H9 (cell line): ENCODE measurements around the gene PHF12. TPM values are rescaled to one million over a fixed set of nuclear protein-coding genes. Genes with fewer than 3 reads are reported as not detected.

ENCODE experiments used
- DNase-seq: peaks from one replicate; pipeline ENCODE4 v3.0.0-alpha.2; 2017
- H2AFZ ChIP-seq: one replicate; pipeline ENCODE4 v1.6.1; 2013; ENCODE audit warnings: mild to moderate bottlenecking, low read length, control low read depth, moderate library complexity
- H2AK5ac ChIP-seq: 2 replicates; pipeline ENCODE4 v1.6.1; 2013; ENCODE audit warnings: low read length, control low read depth, mixed read lengths; ENCODE audit not compliant: insufficient read length
- H2BK120ac ChIP-seq: one replicate; pipeline ENCODE4 v1.6.1; 2013; ENCODE audit warnings: low read depth, mild to moderate bottlenecking, low read length, control low read depth, inconsistent platforms; ENCODE audit not compliant: poor library complexity, severe bottlenecking
- H2BK12ac ChIP-seq: 2 replicates; pipeline ENCODE4 v1.6.1; 2013; ENCODE audit warnings: low read length, control low read depth, mixed read lengths, low read depth; ENCODE audit not compliant: insufficient read length
- H2BK15ac ChIP-seq: 2 replicates; pipeline ENCODE4 v1.6.1; 2013; ENCODE audit warnings: low read depth, low read length, control low read depth
- H2BK20ac ChIP-seq: one replicate; pipeline ENCODE4 v1.6.1; 2013; ENCODE audit warnings: low read depth, mild to moderate bottlenecking, low read length, control low read depth, inconsistent platforms; ENCODE audit not compliant: poor library complexity, severe bottlenecking
- H2BK5ac ChIP-seq: 2 replicates; pipeline ENCODE4 v1.6.1; 2013; ENCODE audit warnings: low read length, control low read depth, mixed read lengths; ENCODE audit not compliant: insufficient read length
- H3K14ac ChIP-seq: 2 replicates; pipeline ENCODE4 v1.6.1; 2013; ENCODE audit warnings: low read length, control low read depth; ENCODE audit not compliant: insufficient read depth
- H3K18ac ChIP-seq: 2 replicates; pipeline ENCODE4 v1.6.1; 2013; ENCODE audit warnings: low read depth, mild to moderate bottlenecking, mixed read lengths, low read length, control low read depth; ENCODE audit not compliant: insufficient read length
- H3K23ac ChIP-seq: 2 replicates; pipeline ENCODE4 v1.6.1; 2013; ENCODE audit warnings: low read length, control low read depth, mixed read lengths, low read depth; ENCODE audit not compliant: insufficient read length
- H3K23me2 ChIP-seq: 2 replicates; pipeline ENCODE4 v1.6.1; 2013; ENCODE audit warnings: low read depth, mild to moderate bottlenecking, mixed read lengths, low read length, control low read depth; ENCODE audit not compliant: insufficient read length, poor library complexity, severe bottlenecking
- H3K27ac ChIP-seq: 2 replicates; pipeline ENCODE4 v1.5.1; 2013; ENCODE audit warnings: low read length, control low read depth, mixed read lengths, low read depth; ENCODE audit not compliant: insufficient read length
- H3K27me3 ChIP-seq: 2 replicates; pipeline ENCODE4 v1.6.1; 2013; ENCODE audit warnings: low read length, control low read depth, inconsistent platforms; ENCODE audit not compliant: insufficient read depth
- H3K4ac ChIP-seq: 2 replicates; pipeline ENCODE4 v1.6.1; 2013; ENCODE audit warnings: low read depth, mild to moderate bottlenecking, control low read depth, inconsistent platforms, low read length, moderate library complexity
- H3K4me1 ChIP-seq: 2 replicates; pipeline ENCODE4 v1.6.1; 2013; ENCODE audit warnings: low read length, control low read depth, inconsistent platforms; ENCODE audit not compliant: insufficient read depth
- H3K4me2 ChIP-seq: 2 replicates; pipeline ENCODE4 v1.6.1; 2013; ENCODE audit warnings: low read length, control low read depth, mixed read lengths; ENCODE audit not compliant: insufficient read length, insufficient read depth
- H3K56ac ChIP-seq: 2 replicates; pipeline ENCODE4 v1.6.1; 2013; ENCODE audit warnings: low read depth, mild to moderate bottlenecking, mixed read lengths, low read length, control low read depth; ENCODE audit not compliant: insufficient read length
- H3K79me1 ChIP-seq: 2 replicates; pipeline ENCODE4 v1.6.1; 2013; ENCODE audit warnings: low read depth, mild to moderate bottlenecking, moderate library complexity, low read length, control low read depth, inconsistent platforms; ENCODE audit not compliant: insufficient read depth, poor library complexity, severe bottlenecking
- H3K79me2 ChIP-seq: 2 replicates; pipeline ENCODE4 v1.6.1; 2013; ENCODE audit warnings: low read length, control low read depth, inconsistent platforms; ENCODE audit not compliant: insufficient read depth
- H3K9ac ChIP-seq: 2 replicates; pipeline ENCODE4 v1.6.1; 2013; ENCODE audit warnings: low read length, control low read depth, mixed read lengths; ENCODE audit not compliant: insufficient read length; ENCODE audit errors: extremely low read depth
- H3K9me3 ChIP-seq: one replicate; pipeline ENCODE4 v1.6.1; 2013; ENCODE audit warnings: low read depth, low read length, inconsistent platforms; ENCODE audit not compliant: control insufficient read depth
- H3T11ph ChIP-seq: one replicate; pipeline ENCODE4 v1.6.1; 2013; ENCODE audit warnings: mild to moderate bottlenecking, low read length, control low read depth, inconsistent platforms
- H4K20me1 ChIP-seq: one replicate; pipeline ENCODE4 v1.6.1; 2013; ENCODE audit not compliant: control insufficient read depth, insufficient read length, insufficient read depth
- H4K5ac ChIP-seq: 2 replicates; pipeline ENCODE4 v1.6.1; 2013; ENCODE audit warnings: low read depth, mild to moderate bottlenecking, mixed read lengths, low read length, control low read depth; ENCODE audit not compliant: insufficient read length
- H4K8ac ChIP-seq: replicated peaks from 2 replicates; pipeline ENCODE4 v1.6.1; 2013; ENCODE audit warnings: low read length, control low read depth, mixed read lengths, low read depth; ENCODE audit not compliant: insufficient read length
- H4K91ac ChIP-seq: 2 replicates; pipeline ENCODE4 v1.6.1; 2013; ENCODE audit warnings: low read depth, mild to moderate bottlenecking, moderate library complexity, mixed read lengths, low read length, control low read depth; ENCODE audit not compliant: insufficient read length
- H3K27ac Mint-ChIP-seq, 3 experiments: 2 replicates in 2 of 3; 3 replicates in 1 of 3; pipeline ENCODE4 v1.8.0; 2020 to 2021; ENCODE audit warnings: mixed read lengths in 3 of 3, mild to moderate bottlenecking in 1 of 3, moderate library complexity in 1 of 3
- H3K27me3 Mint-ChIP-seq: 2 replicates; pipeline ENCODE4 v1.8.0; 2021; ENCODE audit warnings: low read depth, mild to moderate bottlenecking, moderate library complexity, mixed read lengths
- H3K36me3 Mint-ChIP-seq, 3 experiments: 2 replicates in 2 of 3; 3 replicates in 1 of 3; pipeline ENCODE4 v1.8.0; 2020 to 2021; ENCODE audit warnings: low read depth in 3 of 3, mixed read lengths in 3 of 3; ENCODE audit not compliant: insufficient read depth in 1 of 3
- H3K4me1 Mint-ChIP-seq, 2 experiments: 2 replicates each; pipeline ENCODE4 v1.8.0; 2020; ENCODE audit warnings: mixed read lengths in 2 of 2
- H3K4me3 Mint-ChIP-seq, 2 experiments: 2 replicates in 1 of 2; 3 replicates in 1 of 2; pipeline ENCODE4 v1.8.0; 2020 to 2021; ENCODE audit warnings: mild to moderate bottlenecking in 2 of 2, mixed read lengths in 2 of 2, moderate library complexity in 1 of 2
- H3K9me3 Mint-ChIP-seq, 2 experiments: 2 replicates in 1 of 2; 3 replicates in 1 of 2; pipeline ENCODE4 v1.8.0; 2020; ENCODE audit warnings: mild to moderate bottlenecking in 2 of 2, mixed read lengths in 2 of 2, moderate library complexity in 1 of 2
- CTCF ChIP-seq: fragments of 200-600 bp; sonication (generic); conservative IDR thresholded peaks from 3 replicates; pipeline ENCODE4 v1.8.0; 2021; ENCODE audit warnings: antibody characterized with exemption, mild to moderate bottlenecking
- total RNA-seq: library from RNA; stranded (reverse); gene quantifications from 2 replicates; pipeline ENCODE4 v1.2.1, GENCODE V29; 2021

PHF12 gene
- total RNA-seq, 1 experiment from 2014 or later, result 62.1 TPM

DNA sequence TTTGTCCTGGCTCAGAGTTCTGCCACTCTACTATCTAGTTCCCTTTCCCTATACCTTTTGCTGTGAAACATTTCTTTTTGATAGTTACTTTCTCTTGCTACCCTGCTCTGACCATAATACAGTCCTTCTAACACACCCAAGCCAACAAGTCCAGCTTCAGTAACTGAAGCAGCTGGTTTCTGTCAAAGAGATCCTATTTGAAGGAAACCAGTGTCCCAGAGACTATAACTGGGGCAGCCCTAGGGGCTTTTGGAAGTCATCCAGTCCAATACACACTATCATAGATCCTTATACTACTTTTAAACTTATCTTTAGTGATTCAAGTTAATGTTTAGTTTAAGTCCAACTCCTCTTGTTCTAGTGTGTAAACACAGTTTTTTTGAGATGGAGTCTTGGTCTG lies 31.1 kb downstream of the PHF12 start:
- no peak overlapping the region for H3K27ac Mint-ChIP-seq
- Histone ChIP-seq H2BK12ac (no peak overlapping the region), H3K23me2 (no peaks in the 10 kb centered on the region), H2BK20ac (no peak overlapping the region), H2AK5ac (no peak overlapping the region), H3K23ac (no peak overlapping the region), H3K27ac (no peak overlapping the region), H2AFZ (no peak overlapping the region), H2BK120ac (no peak overlapping the region), H4K20me1 (no peaks in the 10 kb centered on the region), H3K27me3 (no peaks in the 10 kb centered on the region), H4K5ac (no peak overlapping the region), H3K79me1 (peaks cover 4% of the 10 kb centered on the region), H3K14ac (no peak overlapping the region), H3K18ac (no peak overlapping the region), H3K9me3 (no peaks in the 10 kb centered on the region), H3T11ph (no peak overlapping the region), H3K4me2 (no peak overlapping the region), H4K91ac (no peak overlapping the region), H3K56ac (no peak overlapping the region), H3K9ac (no peak overlapping the region), H3K79me2 (no peaks in the 10 kb centered on the region), H2BK15ac (no peak overlapping the region), H2BK5ac (no peak overlapping the region), H4K8ac (no peak overlapping the region), H3K4me1 (no peaks in the 10 kb centered on the region), H3K4ac (no peak overlapping the region)
- DNase-seq, result no peak
- H3K27me3 Mint-ChIP-seq, result no peaks in the 10 kb centered on the region
- H3K9me3 Mint-ChIP-seq, result no peaks in the 10 kb centered on the region
- H3K4me3 Mint-ChIP-seq, result no peak overlapping the region
- H3K36me3 Mint-ChIP-seq, result peaks cover 72 to 92% (median 91%) of the 10 kb centered on the region in 3 experiments; a peak in 6 of 7 replicates
- no peaks in the 10 kb centered on the region for H3K4me1 Mint-ChIP-seq
- TF ChIP-seq CTCF, result no peak
